Neuronal stem cell (in vitro differentiated cells): Measurements from ENCODE around the gene PLEKHM3.

Experiments used
- DNase-seq: peaks from one replicate; pipeline ENCODE4 v3.0.0-alpha.2; 2013; ENCODE audit warnings: low spot score
- H2AFZ ChIP-seq: one replicate; pipeline ENCODE4 v1.6.1; 2013; ENCODE audit warnings: mild to moderate bottlenecking, low read length, inconsistent platforms
- H2AK5ac ChIP-seq: 2 replicates; pipeline ENCODE4 v1.6.1; 2013; ENCODE audit warnings: low read depth, mild to moderate bottlenecking, inconsistent platforms, low read length, moderate library complexity, mixed read lengths
- H2BK120ac ChIP-seq: 2 replicates; pipeline ENCODE4 v1.6.1; 2013; ENCODE audit warnings: low read depth, mild to moderate bottlenecking, inconsistent platforms, low read length, moderate library complexity, mixed read lengths
- H2BK12ac ChIP-seq: one replicate; pipeline ENCODE4 v1.6.1; 2013; ENCODE audit warnings: low read length, inconsistent platforms
- H2BK15ac ChIP-seq: 2 replicates; pipeline ENCODE4 v1.6.1; 2013; ENCODE audit warnings: mild to moderate bottlenecking, low read length, inconsistent platforms, mixed read lengths
- H2BK5ac ChIP-seq: one replicate; pipeline ENCODE4 v1.6.1; 2013; ENCODE audit warnings: inconsistent platforms, mild to moderate bottlenecking, low read length, moderate library complexity
- H3K14ac ChIP-seq: one replicate; pipeline ENCODE4 v1.6.1; 2013; ENCODE audit warnings: low read length, inconsistent platforms
- H3K18ac ChIP-seq: 2 replicates; pipeline ENCODE4 v1.6.1; 2013; ENCODE audit warnings: low read length, inconsistent platforms
- H3K23ac ChIP-seq: 2 replicates; pipeline ENCODE4 v1.6.1; 2013; ENCODE audit warnings: low read depth, mild to moderate bottlenecking, mixed read lengths, low read length, inconsistent platforms; ENCODE audit not compliant: poor library complexity
- H3K27ac ChIP-seq: replicated peaks from 3 replicates; pipeline ENCODE4 v1.5.1; 2013; ENCODE audit warnings: low read length, inconsistent platforms
- H3K27me3 ChIP-seq, 3 experiments: 2 replicates each; pipeline ENCODE4 v1.6.1; 2013; ENCODE audit warnings: low read length in 3 of 3, mild to moderate bottlenecking in 2 of 3, inconsistent platforms in 1 of 3, low read depth in 1 of 3, mixed read lengths in 1 of 3, moderate library complexity in 1 of 3; ENCODE audit not compliant: control insufficient read depth in 3 of 3, insufficient read depth in 3 of 3
- H3K36me3 ChIP-seq, 2 donors: replicated peaks in 1 of 2; 2 replicates each; pipeline ENCODE4 v1.6.1; 2013; ENCODE audit warnings: low read length in 2 of 2; ENCODE audit not compliant: control insufficient read depth in 2 of 2, insufficient read depth in 2 of 2
- H3K4ac ChIP-seq: 2 replicates; pipeline ENCODE4 v1.6.1; 2013; ENCODE audit warnings: inconsistent platforms, mild to moderate bottlenecking, low read length, moderate library complexity
- H3K4me1 ChIP-seq, 2 donors: 1 replicate in 1 of 2; 2 replicates in 1 of 2; pipeline ENCODE4 v1.6.1; 2013; ENCODE audit warnings: low read length in 2 of 2, low read depth in 1 of 2; ENCODE audit not compliant: control insufficient read depth in 2 of 2, insufficient read depth in 1 of 2
- H3K4me2 ChIP-seq: one replicate; pipeline ENCODE4 v1.6.1; 2013; ENCODE audit warnings: mild to moderate bottlenecking, low read length, inconsistent platforms; ENCODE audit not compliant: insufficient read depth, poor library complexity, severe bottlenecking
- H3K4me3 ChIP-seq, 2 donors: 2 replicates each; pipeline ENCODE4 v1.5.1; 2013; ENCODE audit warnings: low read length in 2 of 2, mild to moderate bottlenecking in 2 of 2, inconsistent platforms in 1 of 2, moderate library complexity in 1 of 2
- H3K79me1 ChIP-seq: one replicate; pipeline ENCODE4 v1.6.1; 2013; ENCODE audit warnings: low read depth, mild to moderate bottlenecking, inconsistent platforms, low read length, moderate library complexity
- H3K9ac ChIP-seq: one replicate; pipeline ENCODE4 v1.6.1; 2013; ENCODE audit warnings: mild to moderate bottlenecking, low read depth, low read length, inconsistent platforms; ENCODE audit not compliant: poor library complexity
- H3K9me3 ChIP-seq, 2 donors: replicated peaks in 1 of 2; 2 replicates each; pipeline versions ENCODE3 to v1.6.1; 2013; ENCODE audit warnings: low read length in 2 of 2, mild to moderate bottlenecking in 2 of 2, inconsistent platforms in 1 of 2, low read depth in 1 of 2, mixed read lengths in 1 of 2, moderate library complexity in 1 of 2; ENCODE audit not compliant: control insufficient read depth in 2 of 2, insufficient read depth in 1 of 2
- H4K8ac ChIP-seq: one replicate; pipeline ENCODE4 v1.6.1; 2013; ENCODE audit warnings: low read depth, mild to moderate bottlenecking, inconsistent platforms, low read length, moderate library complexity
- H4K91ac ChIP-seq: one replicate; pipeline ENCODE4 v1.6.1; 2013; ENCODE audit warnings: low read length, low read depth, mild to moderate bottlenecking, inconsistent platforms; ENCODE audit not compliant: poor library complexity
- WGBS, 2 donors: extraction: QIAGEN DNeasy Blood & Tissue Kit; methylation state at CpG; one replicate each; pipeline ENCODE4 v1.1.7; 2013; ENCODE audit warnings: missing lambda C conversion rate in 2 of 2, mixed read lengths in 1 of 2; ENCODE audit not compliant: insufficient read length in 2 of 2, insufficient replicate concordance in 1 of 2; ENCODE audit errors: extremely low coverage in 2 of 2; 5-methylcytosine and 5-hydroxymethylcytosine counted together

The PLEKHM3 gene

DNA sequence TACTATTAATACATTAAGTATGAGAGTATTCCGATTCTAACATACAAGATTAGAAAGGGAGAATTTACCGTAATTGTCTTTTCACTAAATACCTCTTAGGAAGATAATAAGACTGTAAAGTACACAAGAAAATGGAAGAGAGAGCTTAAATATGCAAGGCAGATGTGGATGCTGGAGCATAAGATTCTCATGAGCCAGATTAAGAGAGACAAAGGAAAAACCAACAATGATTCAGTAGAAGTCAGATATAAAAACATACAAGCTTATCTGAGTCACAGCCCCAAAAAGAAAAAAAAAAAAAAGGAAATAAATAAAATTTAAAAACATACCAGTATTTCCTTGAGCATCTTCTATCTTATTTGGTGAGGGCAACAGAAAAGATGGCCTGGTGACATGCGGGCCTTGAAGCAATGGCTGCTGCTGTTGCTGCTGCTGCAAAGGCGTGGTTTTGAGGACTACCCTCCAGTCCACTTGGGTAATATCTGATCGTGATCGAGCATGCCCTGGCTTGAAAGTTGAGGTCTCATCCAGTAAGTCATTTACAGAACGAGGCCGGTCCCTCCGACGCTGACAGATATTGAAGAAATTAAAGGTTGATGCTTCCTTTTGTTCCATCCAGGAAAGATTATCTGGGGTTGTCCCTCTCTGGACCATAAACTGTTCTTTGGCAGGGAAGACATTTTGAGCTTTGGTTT is 24.5 kb downstream of the PLEKHM3 start:
- DNase-seq: no peak
- Histone ChIP-seq H2BK120ac (no peak overlapping the region), H2AK5ac (no peak overlapping the region), H3K9ac (no peak overlapping the region), H2BK15ac (no peak overlapping the region), H2BK12ac (no peak overlapping the region), H4K8ac (no peak overlapping the region), H4K91ac (no peak overlapping the region), H3K23ac (no peak overlapping the region), H3K4me1 (peaks cover 0 to 1% of the 10 kb centered on the region in 2 donors), H3K18ac (no peak overlapping the region), H2AFZ (no peak overlapping the region), H3K27me3 (peaks cover 0 to 2% (median 0%) of the 10 kb centered on the region in 3 experiments), H3K4ac (no peak overlapping the region), H3K36me3 (peaks cover 0 to 7% of the 10 kb centered on the region in 2 donors), H3K79me1 (no peaks in the 10 kb centered on the region), H3K4me3 (no peak overlapping the region), H3K14ac (no peak overlapping the region), H2BK5ac (no peak overlapping the region), H3K9me3 (no peaks in the 10 kb centered on the region), H3K4me2 (no peak overlapping the region), H3K27ac (no peak overlapping the region)
- WGBS, 2 donors: no CpG with 5 or more reads among the region's 10 CpGs

DNA sequence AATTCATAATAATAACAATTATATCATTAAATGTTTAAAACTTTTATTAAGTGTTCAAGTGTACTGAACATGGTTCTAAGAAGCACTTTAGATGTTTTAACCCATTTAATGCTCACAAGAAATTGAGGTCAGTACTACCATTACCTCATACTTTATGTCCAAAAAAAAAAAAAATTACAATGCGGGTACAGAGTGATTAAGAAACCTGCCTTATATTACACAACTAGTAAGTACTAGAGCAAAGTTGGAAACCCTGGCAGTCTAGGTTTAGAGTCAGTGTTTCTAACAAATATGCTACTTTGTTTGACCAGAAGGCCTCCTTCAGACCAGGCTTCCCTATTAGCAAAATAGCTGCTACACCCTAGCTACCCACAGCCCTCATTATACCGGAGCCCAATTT is 28.5 kb downstream of the PLEKHM3 start:
- Histone ChIP-seq H2BK15ac (no peak overlapping the region), H3K9me3 (no peaks in the 10 kb centered on the region), H3K9ac (no peak overlapping the region), H3K27me3 (peaks cover 0 to 2% (median 0%) of the 10 kb centered on the region in 3 experiments), H3K4ac (no peak overlapping the region), H3K4me1 (no peaks in the 10 kb centered on the region), H4K91ac (no peak overlapping the region), H3K4me3 (no peak overlapping the region), H3K79me1 (no peaks in the 10 kb centered on the region), H3K4me2 (no peak overlapping the region), H4K8ac (no peak overlapping the region), H2BK12ac (no peak overlapping the region), H3K18ac (no peak overlapping the region), H2AK5ac (no peak overlapping the region), H2AFZ (no peak overlapping the region), H3K23ac (no peak overlapping the region), H3K27ac (no peak overlapping the region), H2BK120ac (no peak overlapping the region), H3K36me3 (peaks cover 0 to 7% of the 10 kb centered on the region in 2 donors), H3K14ac (no peak overlapping the region), H2BK5ac (no peak overlapping the region)
- DNase-seq: no peak
- no CpG with 5 or more reads among the region's 2 CpGs for WGBS, 2 donors

DNA sequence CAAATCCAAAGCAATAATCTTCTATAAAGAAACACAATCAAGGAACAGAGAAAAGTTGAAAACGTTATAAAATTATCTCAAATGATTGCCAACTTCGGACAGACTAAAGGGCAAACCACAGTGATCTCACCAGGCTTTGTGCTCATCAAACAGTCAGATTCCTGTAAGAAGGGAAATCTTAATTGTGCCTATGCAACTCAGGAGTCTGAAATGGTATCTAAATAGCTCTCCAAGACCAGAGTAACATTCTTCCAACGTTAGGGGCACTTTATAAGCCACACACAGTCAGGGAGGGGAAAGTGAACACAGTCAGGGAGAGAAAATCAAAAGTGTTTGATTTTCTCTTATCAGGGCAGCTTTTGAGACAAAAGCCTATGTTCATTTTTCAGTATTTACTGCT is 29.4 kb downstream of the PLEKHM3 start:
- Histone ChIP-seq H2BK5ac (no peak overlapping the region), H3K4me1 (no peaks in the 10 kb centered on the region), H3K36me3 (peaks cover 0 to 7% of the 10 kb centered on the region in 2 donors), H3K27me3 (peaks cover 0 to 2% (median 0%) of the 10 kb centered on the region in 3 experiments), H4K91ac (no peak overlapping the region), H3K9me3 (no peaks in the 10 kb centered on the region), H3K27ac (no peak overlapping the region), H3K4me3 (no peak overlapping the region), H3K23ac (no peak overlapping the region), H3K18ac (no peak overlapping the region), H3K4me2 (no peak overlapping the region), H2AK5ac (no peak overlapping the region), H2BK120ac (no peak overlapping the region), H2BK15ac (no peak overlapping the region), H2BK12ac (no peak overlapping the region), H2AFZ (no peak overlapping the region), H4K8ac (no peak overlapping the region), H3K79me1 (no peaks in the 10 kb centered on the region), H3K14ac (no peak overlapping the region), H3K4ac (no peak overlapping the region), H3K9ac (no peak overlapping the region)
- WGBS, 2 donors: no CpG with 5 or more reads among the region's 3 CpGs
- no peak for DNase-seq

DNA sequence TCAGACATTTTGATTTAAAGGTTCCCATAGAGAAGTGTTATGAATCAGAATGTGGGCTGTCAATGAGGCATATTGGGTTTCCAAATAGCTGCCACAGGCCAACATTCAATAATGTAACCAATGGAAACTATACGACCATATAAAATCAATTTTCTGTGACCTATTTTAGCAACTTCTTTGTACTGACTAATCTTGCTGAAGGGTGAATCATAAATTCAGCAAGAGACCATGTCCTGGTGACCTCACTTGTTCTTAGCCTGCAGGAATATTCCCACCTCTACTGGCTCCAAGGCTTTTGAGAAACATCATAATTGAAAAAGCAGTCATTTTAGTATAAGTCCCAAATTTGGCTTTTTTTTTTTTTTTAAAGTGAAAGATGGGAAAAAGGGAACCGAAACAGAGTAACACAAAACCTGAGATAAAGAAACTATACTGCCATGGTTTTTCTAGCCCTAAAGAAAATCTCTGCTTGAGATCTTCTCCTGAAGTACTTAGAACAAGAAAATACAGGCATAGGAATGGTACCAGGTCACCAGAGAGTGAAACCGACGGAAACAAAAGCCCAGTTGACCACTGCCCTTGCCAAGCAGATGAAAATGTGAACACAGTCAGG is 32.1 kb downstream of the PLEKHM3 start:
- no peak overlapping the region for H3K14ac ChIP-seq
- no peak overlapping the region for H4K8ac ChIP-seq
- H2BK12ac ChIP-seq: no peak overlapping the region
- H3K79me1 ChIP-seq: no peaks in the 10 kb centered on the region
- H4K91ac ChIP-seq: no peak overlapping the region
- no peaks in the 10 kb centered on the region for H3K9me3 ChIP-seq
- no peak overlapping the region for H2AFZ ChIP-seq
- H3K4me2 ChIP-seq: no peak overlapping the region
- H3K36me3 ChIP-seq: peaks cover 0 to 2% of the 10 kb centered on the region in 2 donors
- no peak overlapping the region for H3K4ac ChIP-seq
- H3K23ac ChIP-seq: no peak overlapping the region
- no peak overlapping the region for H2AK5ac ChIP-seq
- H2BK15ac ChIP-seq: no peak overlapping the region
- H3K27ac ChIP-seq: no peak overlapping the region
- no peak overlapping the region for H2BK5ac ChIP-seq
- no peaks in the 10 kb centered on the region for H3K27me3 ChIP-seq
- no peak overlapping the region for H3K18ac ChIP-seq
- H2BK120ac ChIP-seq: no peak overlapping the region
- H3K9ac ChIP-seq: no peak overlapping the region
- no peaks in the 10 kb centered on the region for H3K4me1 ChIP-seq
- no peak overlapping the region for H3K4me3 ChIP-seq
- DNase-seq: no peak
- WGBS, 2 donors: no CpG with 5 or more reads among the region's 4 CpGs
